Measurements from ENCODE around the gene DCT.

DCT gene

DNA sequence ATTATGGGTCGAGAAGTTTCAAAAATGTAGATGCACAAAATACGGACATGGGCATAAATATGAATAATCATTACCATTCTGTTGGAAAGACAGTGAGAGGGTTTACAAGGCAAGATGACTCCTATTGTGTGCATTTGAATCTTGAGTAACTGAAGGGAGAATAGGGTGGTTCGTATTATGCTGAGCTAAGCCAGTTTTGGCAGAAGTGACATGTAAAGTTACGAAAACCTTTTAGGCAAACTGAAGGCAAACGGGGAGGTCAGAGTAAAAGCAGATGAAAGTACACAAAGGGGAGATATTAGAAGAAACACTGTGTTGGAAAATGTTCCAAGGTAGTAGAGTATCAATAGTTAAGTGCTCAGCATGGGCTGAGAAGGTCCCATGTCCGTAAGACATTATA is 16.8 kb downstream of the DCT start:
- TF ChIP-seq CTCF (conservative IDR thresholded peaks at IDR 0.05; ENCODE audit: low read depth): no peak
- CTCF ChIA-PET: no interaction called here
- DNase-seq (ENCODE audit: low spot score): no peak
- H3K27ac ChIP-seq: no peak overlapping the region
- POLR2A ChIA-PET (ENCODE audit: low non-redundant PET): no interaction called here

GRCh38 chr13:94459116-94459515 is 20.4 kb downstream of the DCT start:
- POLR2A ChIA-PET (ENCODE audit: low non-redundant PET): no interaction called here
- H3K27ac ChIP-seq: no peak overlapping the region
- TF ChIP-seq CTCF (conservative IDR thresholded peaks at IDR 0.05; ENCODE audit: low read depth): no peak
- no peak for DNase-seq (ENCODE audit: low spot score)
- CTCF ChIA-PET: no interaction called here

- CTCF ChIA-PET: no interaction called here
- no peak for TF ChIP-seq CTCF (conservative IDR thresholded peaks at IDR 0.05; ENCODE audit: low read depth)
- POLR2A ChIA-PET (ENCODE audit: low non-redundant PET): no interaction called here
- H3K27ac ChIP-seq: no peak overlapping the region
- no peak for DNase-seq (ENCODE audit: low spot score)
These were observed 24.1 kb downstream of the DCT start for GRCh38 chr13:94455414-94455813.

DNA sequence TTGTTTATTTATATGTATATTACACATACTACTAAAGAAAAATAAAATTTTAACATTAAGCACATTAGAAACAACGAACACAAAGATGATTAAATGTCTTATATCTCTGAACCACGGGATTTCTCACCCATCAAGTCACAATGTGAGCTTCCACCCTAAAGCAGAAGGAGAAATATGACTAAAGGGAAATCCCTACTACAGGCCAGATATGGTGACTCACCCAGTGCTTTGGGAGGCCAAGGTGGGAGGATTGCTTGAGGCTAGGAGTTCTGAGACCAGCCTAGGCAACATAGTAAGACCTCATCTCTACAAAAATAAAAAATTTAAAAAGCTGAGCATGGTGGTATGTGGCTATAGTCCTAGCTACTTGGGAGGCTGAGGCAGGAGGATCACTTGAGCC is 24.6 kb downstream of the DCT start:
- no peak for TF ChIP-seq CTCF (conservative IDR thresholded peaks at IDR 0.05; ENCODE audit: low read depth)
- ChIA-PET CTCF (no interaction called here), POLR2A (ENCODE audit: low non-redundant PET) (no interaction called here)
- no peak overlapping the region for H3K27ac ChIP-seq
- no peak for DNase-seq (ENCODE audit: low spot score)

DNA sequence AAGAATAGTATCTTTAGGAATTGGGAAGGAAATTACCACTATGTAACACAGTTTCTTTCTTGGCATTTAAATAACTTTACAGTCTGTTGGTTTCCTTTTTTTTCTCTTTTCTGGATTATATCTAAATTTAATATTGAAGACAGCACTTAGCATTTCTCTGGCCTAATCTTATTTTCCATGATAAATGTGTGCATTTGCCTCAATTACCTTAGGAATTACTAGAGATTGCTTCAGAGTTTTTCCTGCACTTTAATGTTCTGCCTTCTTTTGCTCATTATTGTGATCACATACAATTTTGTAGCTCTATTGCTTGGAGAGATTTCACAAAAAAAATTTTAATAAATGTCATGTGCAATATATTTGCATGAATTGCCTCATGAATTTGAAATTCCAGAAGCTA is 25.1 kb downstream of the DCT start:
- no peak for TF ChIP-seq CTCF (conservative IDR thresholded peaks at IDR 0.05; ENCODE audit: low read depth)
- H3K27ac ChIP-seq: no peak overlapping the region
- POLR2A ChIA-PET (ENCODE audit: low non-redundant PET): no interaction called here
- CTCF ChIA-PET: no interaction called here
- no peak for DNase-seq (ENCODE audit: low spot score)

DNA sequence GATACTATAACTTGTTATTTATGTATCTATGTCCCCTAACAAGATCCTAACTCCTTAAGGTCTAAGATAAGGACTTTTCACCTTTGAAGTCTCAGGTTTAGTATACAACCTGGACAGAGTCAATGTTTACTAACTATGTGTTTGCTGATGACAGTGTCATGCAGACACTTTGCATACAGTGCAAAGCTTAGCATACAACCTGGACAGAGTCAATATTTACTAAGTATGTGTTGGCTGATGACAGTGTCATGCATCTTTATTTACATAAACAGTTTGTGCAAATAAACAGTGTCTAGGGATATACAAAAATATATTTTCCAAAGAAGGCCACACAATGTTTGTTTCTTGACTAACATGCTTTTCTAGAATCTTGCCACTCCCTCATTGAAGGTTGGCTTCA is 34.7 kb downstream of the DCT start:
- CTCF ChIA-PET: no interaction called here
- POLR2A ChIA-PET (ENCODE audit: low non-redundant PET): no interaction called here
- H3K27ac ChIP-seq: no peak overlapping the region
- no peak for TF ChIP-seq CTCF (conservative IDR thresholded peaks at IDR 0.05; ENCODE audit: low read depth)
- DNase-seq (ENCODE audit: low spot score): no peak

Measured in RWPE1 (cell line).